Measurements from ENCODE around the gene FOSL1. TPM values are rescaled to one million over a fixed set of nuclear protein-coding genes. Genes with fewer than 3 reads are reported as not detected.

FOSL1 gene
- total RNA-seq, 1 experiment from 2014 or later, result 33.7 TPM

DNA sequence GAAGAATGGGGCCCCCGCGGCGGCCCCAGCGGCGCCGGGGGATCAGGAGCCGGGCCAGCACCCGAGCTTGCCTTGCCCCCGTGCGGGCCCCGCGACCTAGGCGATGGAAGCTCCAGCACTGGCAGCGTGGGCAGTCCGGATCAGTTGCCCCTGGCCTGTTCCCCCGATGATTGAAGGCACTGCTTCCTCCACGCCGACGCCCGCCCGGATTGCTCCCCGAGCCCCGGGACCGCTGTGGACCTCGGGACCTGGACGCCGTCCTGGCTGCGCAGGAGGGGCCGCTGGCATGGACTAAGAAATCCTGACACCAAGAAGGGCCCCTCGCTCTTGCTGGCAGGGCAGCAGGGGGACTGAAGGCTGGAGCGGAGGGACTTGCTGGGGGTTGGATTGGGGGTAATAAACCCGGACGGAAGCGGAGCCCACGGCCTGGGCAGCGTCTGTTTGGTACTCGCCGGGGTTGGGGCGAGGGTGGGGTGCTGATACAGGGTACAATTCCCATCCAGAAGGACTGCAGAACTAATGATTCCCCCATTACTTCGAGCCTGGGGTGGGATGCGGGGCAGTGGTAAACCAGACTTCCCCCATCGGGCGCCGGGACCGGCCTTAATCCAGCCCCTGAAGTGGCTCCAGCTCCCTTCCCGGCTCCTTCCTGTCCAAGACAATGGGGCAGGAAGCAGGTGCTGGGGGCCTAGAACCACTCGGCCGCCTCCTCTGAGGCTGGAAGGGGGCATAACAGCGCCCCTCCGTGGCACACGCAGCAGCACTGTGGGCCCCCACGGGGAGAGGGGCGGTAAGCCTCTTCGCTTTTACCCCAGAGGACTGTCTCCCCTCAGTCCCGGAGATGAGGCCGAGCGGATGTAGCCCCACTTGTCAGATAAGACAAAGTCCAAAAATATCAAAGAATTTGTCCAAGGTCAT, 8.7 kb downstream of the FOSL1 start:
- Histone ChIP-seq H3K27me3 (ENCODE audit: insufficient read depth, low read length) (peaks cover 6% of the 10 kb centered on the region; the same call in 1 of the 2 replicates), H3K9ac (ENCODE audit: extremely low read depth, insufficient read length, low read length) (peak overlapping the region; percentile 60), H3K23ac (ENCODE audit: insufficient read length, low read depth, low read length) (no peak overlapping the region), H3K27ac (ENCODE audit: insufficient read length, low read depth, low read length) (no peak overlapping the region), H3K23me2 (ENCODE audit: insufficient read length, low read depth, low read length, poor library complexity, severe bottlenecking) (peaks cover 23% of the 10 kb centered on the region), H3K14ac (ENCODE audit: insufficient read depth, low read length) (peak overlapping the region; percentile 85; the same call in 1 of the 2 replicates), H3K18ac (ENCODE audit: insufficient read length, low read depth, low read length) (peak overlapping the region; percentile 44), H3K79me2 (ENCODE audit: insufficient read depth, low read length) (no peaks in the 10 kb centered on the region; the same call in 1 of the 2 replicates), H2AK5ac (ENCODE audit: insufficient read length, low read length) (no peak overlapping the region), H4K5ac (ENCODE audit: insufficient read length, low read depth, low read length) (no peak overlapping the region), H4K8ac (replicated peaks; ENCODE audit: insufficient read length, low read depth, low read length) (no peak overlapping the region), H2BK5ac (ENCODE audit: insufficient read length, low read length) (no peak overlapping the region), H4K91ac (ENCODE audit: insufficient read length, low read depth, low read length) (no peak overlapping the region), H2BK12ac (ENCODE audit: insufficient read length, low read depth, low read length) (no peak overlapping the region), H3K9me3 (ENCODE audit: control insufficient read depth, low read depth, low read length) (no peaks in the 10 kb centered on the region), H3K56ac (ENCODE audit: insufficient read length, low read depth, low read length) (no peak overlapping the region), H3K79me1 (ENCODE audit: insufficient read depth, low read depth, low read length, poor library complexity, severe bottlenecking) (no peaks in the 10 kb centered on the region), H2BK20ac (ENCODE audit: low read depth, low read length, poor library complexity, severe bottlenecking) (no peak overlapping the region), H3K4me2 (ENCODE audit: insufficient read depth, insufficient read length, low read length) (peak overlapping the region; percentile 70), H3T11ph (ENCODE audit: low read length) (no peak overlapping the region), H3K4me1 (ENCODE audit: insufficient read depth, low read length) (peaks cover 9% of the 10 kb centered on the region; the same call in 1 of the 2 replicates), H2BK15ac (ENCODE audit: low read depth, low read length) (no peak overlapping the region), H3K4ac (ENCODE audit: low read depth, low read length) (no peak overlapping the region), H4K20me1 (ENCODE audit: control insufficient read depth, insufficient read depth, insufficient read length) (no peaks in the 10 kb centered on the region), H2BK120ac (ENCODE audit: low read depth, low read length, poor library complexity, severe bottlenecking) (no peak overlapping the region), H2AFZ (ENCODE audit: low read length) (no peak overlapping the region)
- H3K4me3 Mint-ChIP-seq, result peak overlapping the region; percentile 75 to 88
- H3K36me3 Mint-ChIP-seq (ENCODE audit: insufficient read depth in 1 of 3, low read depth in 3 of 3), result peaks cover 6 to 39% (median 10%) of the 10 kb centered on the region in 3 experiments
- peaks cover 39 to 55% of the 10 kb centered on the region in 2 experiments for H3K4me1 Mint-ChIP-seq
- no CpG with 5 or more reads among the region's 57 CpGs for WGBS (ENCODE audit: extremely low coverage, insufficient read length, low lambda C conversion rate)
- no peak overlapping the region; a peak in 1 of 7 replicates for H3K27ac Mint-ChIP-seq
- H3K9me3 Mint-ChIP-seq, result peaks cover 2 to 4% of the 10 kb centered on the region in 2 experiments; a peak in 2 of 5 replicates
- peaks cover 21% of the 10 kb centered on the region for H3K27me3 Mint-ChIP-seq (ENCODE audit: low read depth)
- DNase-seq, result peak; percentile 78
- TF ChIP-seq, protein P1, sequence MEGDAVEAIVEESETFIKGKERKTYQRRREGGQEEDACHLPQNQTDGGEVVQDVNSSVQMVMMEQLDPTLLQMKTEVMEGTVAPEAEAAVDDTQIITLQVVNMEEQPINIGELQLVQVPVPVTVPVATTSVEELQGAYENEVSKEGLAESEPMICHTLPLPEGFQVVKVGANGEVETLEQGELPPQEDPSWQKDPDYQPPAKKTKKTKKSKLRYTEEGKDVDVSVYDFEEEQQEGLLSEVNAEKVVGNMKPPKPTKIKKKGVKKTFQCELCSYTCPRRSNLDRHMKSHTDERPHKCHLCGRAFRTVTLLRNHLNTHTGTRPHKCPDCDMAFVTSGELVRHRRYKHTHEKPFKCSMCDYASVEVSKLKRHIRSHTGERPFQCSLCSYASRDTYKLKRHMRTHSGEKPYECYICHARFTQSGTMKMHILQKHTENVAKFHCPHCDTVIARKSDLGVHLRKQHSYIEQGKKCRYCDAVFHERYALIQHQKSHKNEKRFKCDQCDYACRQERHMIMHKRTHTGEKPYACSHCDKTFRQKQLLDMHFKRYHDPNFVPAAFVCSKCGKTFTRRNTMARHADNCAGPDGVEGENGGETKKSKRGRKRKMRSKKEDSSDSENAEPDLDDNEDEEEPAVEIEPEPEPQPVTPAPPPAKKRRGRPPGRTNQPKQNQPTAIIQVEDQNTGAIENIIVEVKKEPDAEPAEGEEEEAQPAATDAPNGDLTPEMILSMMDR (conservative IDR thresholded peaks at IDR 0.05), result peak; percentile 52

All from H9 (cell line).